H1 (cell line): ENCODE results near the gene INTS7. TPM values are rescaled to one million over a fixed set of nuclear protein-coding genes. Genes with fewer than 3 reads are reported as not detected.

Experiments used
- CTCF ChIA-PET: fragments of 300-600 bp; sonication (Branson Sonifier 250); formaldehyde crosslinking; loops from one replicate; lab custom pipeline; 2021; ENCODE audit not compliant: partially characterized antibody; lab: Charles Lee
- POLR2A ChIA-PET: fragments of 300-600 bp; sonication (Branson Sonifier 250); formaldehyde crosslinking; loops from one replicate; lab custom pipeline; 2021; ENCODE audit warnings: inconsistent platforms; ENCODE audit not compliant: partially characterized antibody; lab: Charles Lee
- DNase-seq, 2 experiments: peaks; one replicate each; pipeline versions ENCODE4 v3.0.0 to v3.0.0-alpha.2; 2010 to 2022; ENCODE audit warnings: low spot score in 2 of 2, low read depth in 1 of 2, mixed read lengths in 1 of 2
- FAIRE-seq: peaks from 2 replicates; lab custom pipeline; 2011; peaks lifted over from hg19 to GRCh38; lab: Jason Lieb, UNC
- H2AFZ ChIP-seq: 2 replicates; pipeline ENCODE4 v1.8.1; 2012; ENCODE audit warnings: low read length, inconsistent platforms
- H2AK5ac ChIP-seq: 2 replicates; pipeline ENCODE4 v1.6.1; 2013; ENCODE audit warnings: low read depth, low read length
- H2BK120ac ChIP-seq: replicated peaks from 2 replicates; pipeline ENCODE3; 2013; ENCODE audit warnings: low read depth, low read length, inconsistent platforms
- H2BK12ac ChIP-seq: 2 replicates; pipeline ENCODE4 v1.6.1; 2013; ENCODE audit warnings: low read depth, low read length
- H2BK15ac ChIP-seq: 2 replicates; pipeline ENCODE4 v1.6.1; 2013; ENCODE audit warnings: low read length
- H2BK20ac ChIP-seq: 2 replicates; pipeline ENCODE4 v1.6.1; 2013; ENCODE audit warnings: low read length
- H2BK5ac ChIP-seq: 2 replicates; pipeline ENCODE4 v1.6.1; 2013; ENCODE audit warnings: low read depth, low read length
- H3K14ac ChIP-seq: 2 replicates; pipeline ENCODE4 v1.6.1; 2013; ENCODE audit warnings: inconsistent platforms; ENCODE audit not compliant: insufficient read length
- H3K18ac ChIP-seq: 2 replicates; pipeline ENCODE4 v1.6.1; 2013; ENCODE audit warnings: low read length; ENCODE audit errors: extremely low read depth
- H3K23ac ChIP-seq: 2 replicates; pipeline ENCODE4 v1.6.1; 2013; ENCODE audit warnings: inconsistent platforms; ENCODE audit not compliant: insufficient read length
- H3K23me2 ChIP-seq: 2 replicates; pipeline ENCODE4 v1.6.1; 2013; ENCODE audit warnings: low read depth, low read length
- H3K27ac ChIP-seq: 2 replicates; pipeline ENCODE4 v1.6.1; 2011; ENCODE audit warnings: low read depth, low read length, inconsistent platforms
- H3K27me3 ChIP-seq, 4 experiments: replicated peaks in 1 of 4; 1 replicate in 1 of 4; 2 replicates in 3 of 4; pipeline versions ENCODE4 v1.6.1 to v1.8.1; 2011 to 2013; ENCODE audit warnings: low read length in 3 of 4, mild to moderate bottlenecking in 3 of 4, inconsistent platforms in 2 of 4, mixed read lengths in 2 of 4, moderate library complexity in 1 of 4; ENCODE audit not compliant: control insufficient read depth in 3 of 4, insufficient read depth in 3 of 4; ENCODE audit errors: extremely low read depth in 1 of 4
- H3K36me3 ChIP-seq, 4 experiments: 2 replicates each; pipeline versions ENCODE4 v1.6.1 to v1.8.1; 2011 to 2013; ENCODE audit warnings: mild to moderate bottlenecking in 4 of 4, low read length in 3 of 4, moderate library complexity in 2 of 4, control low read depth in 1 of 4, inconsistent platforms in 1 of 4; ENCODE audit not compliant: insufficient read depth in 4 of 4, control insufficient read depth in 2 of 4
- H3K4ac ChIP-seq: replicated peaks from 2 replicates; pipeline ENCODE3; 2013; ENCODE audit warnings: low read length, low read depth, mixed read lengths, inconsistent platforms; ENCODE audit not compliant: insufficient read length
- H3K4me1 ChIP-seq, 4 experiments: replicated peaks in 1 of 4; 1 replicate in 1 of 4; 2 replicates in 3 of 4; pipeline versions ENCODE4 v1.6.1 to v1.8.1; 2011 to 2013; ENCODE audit warnings: low read length in 3 of 4, inconsistent platforms in 2 of 4, mixed read lengths in 1 of 4; ENCODE audit not compliant: insufficient read depth in 4 of 4, control insufficient read depth in 3 of 4
- H3K4me2 ChIP-seq, 2 experiments: 2 replicates each; pipeline versions ENCODE4 v1.6.1 to v1.8.1; 2011 to 2013; ENCODE audit warnings: low read depth in 2 of 2, low read length in 2 of 2, control low read depth in 1 of 2, inconsistent platforms in 1 of 2, mild to moderate bottlenecking in 1 of 2; ENCODE audit not compliant: insufficient read depth in 1 of 2
- H3K4me3 ChIP-seq, 4 experiments: fragments of 200-600, 300-600 bp in 1 of 4; sonication (generic), shearing (Covaris generic), sonication (Bioruptor Twin) in 1 of 4; 2 replicates each; pipeline versions ENCODE4 v1.5.1 to v1.8.1; 2011 to 2016; ENCODE audit warnings: low read length in 4 of 4, low read depth in 3 of 4, control low read depth in 2 of 4, inconsistent platforms in 2 of 4, mild to moderate bottlenecking in 2 of 4, mixed read lengths in 1 of 4, moderate library complexity in 1 of 4; ENCODE audit not compliant: insufficient read depth in 2 of 4; ENCODE audit errors: extremely low read depth in 1 of 4
- H3K56ac ChIP-seq: replicated peaks from 2 replicates; pipeline ENCODE3; 2013; ENCODE audit warnings: low read depth, mild to moderate bottlenecking, mixed read lengths, low read length, inconsistent platforms; ENCODE audit not compliant: insufficient read length
- H3K79me1 ChIP-seq: 2 replicates; pipeline ENCODE4 v1.6.1; 2013; ENCODE audit warnings: low read depth, low read length, control low read depth
- H3K79me2 ChIP-seq, 2 experiments: 2 replicates each; pipeline versions ENCODE4 v1.6.1 to v1.8.1; 2012 to 2013; ENCODE audit warnings: low read length in 2 of 2, mild to moderate bottlenecking in 2 of 2, inconsistent platforms in 1 of 2; ENCODE audit not compliant: insufficient read depth in 2 of 2, control insufficient read depth in 1 of 2
- H3K9ac ChIP-seq, 4 experiments: replicated peaks in 1 of 4; 1 replicate in 1 of 4; 2 replicates in 3 of 4; pipeline versions ENCODE4 v1.6.1 to v1.8.1; 2011 to 2013; ENCODE audit warnings: low read depth in 3 of 4, low read length in 3 of 4, control low read depth in 2 of 4, mild to moderate bottlenecking in 2 of 4, moderate library complexity in 2 of 4, inconsistent platforms in 1 of 4; ENCODE audit errors: extremely low read depth in 1 of 4
- H3K9me3 ChIP-seq, 2 experiments: 2 replicates each; pipeline versions ENCODE4 v1.6.1 to v1.8.1; 2012 to 2013; ENCODE audit warnings: mild to moderate bottlenecking in 2 of 2, moderate library complexity in 2 of 2, control low read depth in 1 of 2, inconsistent platforms in 1 of 2, low read depth in 1 of 2, low read length in 1 of 2, mixed read lengths in 1 of 2; ENCODE audit not compliant: insufficient read depth in 2 of 2
- H4K20me1 ChIP-seq, 2 experiments: replicated peaks in 1 of 2; 2 replicates each; pipeline versions ENCODE3 to v1.8.1; 2011 to 2013; ENCODE audit warnings: inconsistent platforms in 2 of 2, low read length in 2 of 2, mild to moderate bottlenecking in 1 of 2; ENCODE audit not compliant: insufficient read depth in 2 of 2, control insufficient read depth in 1 of 2
- H4K5ac ChIP-seq: 2 replicates; pipeline ENCODE4 v1.6.1; 2013; ENCODE audit warnings: low read length, low read depth, mixed read lengths, inconsistent platforms; ENCODE audit not compliant: insufficient read length
- H4K8ac ChIP-seq: 2 replicates; pipeline ENCODE4 v1.8.0; 2013; ENCODE audit warnings: mild to moderate bottlenecking, moderate library complexity, low read length, inconsistent platforms; ENCODE audit not compliant: insufficient read depth; ENCODE audit errors: extremely low read depth
- H4K91ac ChIP-seq: replicated peaks from 2 replicates; pipeline ENCODE3; 2013; ENCODE audit warnings: low read length, mixed read lengths, inconsistent platforms; ENCODE audit not compliant: insufficient read length
- BACH1 ChIP-seq: IDR thresholded peaks from 2 replicates; pipeline ENCODE4 v1.6.1; 2012; ENCODE audit warnings: low read length, improper control_type of control experiment
- BCL11A ChIP-seq, 2 experiments: IDR thresholded peaks; one replicate each; pipeline ENCODE4 v1.6.1; 2011; ENCODE audit warnings: low read depth in 2 of 2, low read length in 2 of 2, mild to moderate bottlenecking in 2 of 2
- BRCA1 ChIP-seq: IDR thresholded peaks from 2 replicates; pipeline ENCODE4 v1.6.1; 2012; ENCODE audit warnings: low read depth, low read length, improper control_type of control experiment
- CHD2 ChIP-seq: IDR thresholded peaks from 2 replicates; pipeline ENCODE4 v1.6.1; 2012; ENCODE audit warnings: low read length, improper control_type of control experiment
- MAX ChIP-seq: IDR thresholded peaks from 2 replicates; pipeline ENCODE4 v1.6.1; 2012; ENCODE audit warnings: inconsistent platforms
- NANOG ChIP-seq: IDR thresholded peaks from 2 replicates; pipeline ENCODE4 v1.6.1; 2011; ENCODE audit warnings: low read length, low read depth, mild to moderate bottlenecking, inconsistent platforms; ENCODE audit not compliant: insufficient read depth, poor library complexity, severe bottlenecking
- NRF1 ChIP-seq: IDR thresholded peaks from 2 replicates; pipeline ENCODE4 v1.6.1; 2011; ENCODE audit warnings: mild to moderate bottlenecking, low read depth, low read length, improper control_type of control experiment
- POU5F1 ChIP-seq: IDR thresholded peaks from 2 replicates; pipeline ENCODE4 v1.6.1; 2011; ENCODE audit warnings: low read depth, mild to moderate bottlenecking, low read length, moderate library complexity
- RBBP5 ChIP-seq: IDR thresholded peaks from 2 replicates; pipeline ENCODE4 v1.7.1; 2012; ENCODE audit warnings: low read depth, mild to moderate bottlenecking, inconsistent platforms, low read length, moderate library complexity, borderline replicate concordance
- SIN3A ChIP-seq, 2 experiments: IDR thresholded peaks in 1 of 2; conservative IDR thresholded peaks in 1 of 2; 2 replicates each; pipeline ENCODE4 v1.6.1; 2011 to 2012; ENCODE audit warnings: low read length in 2 of 2, improper control_type of control experiment in 1 of 2, low read depth in 1 of 2, mild to moderate bottlenecking in 1 of 2
- SP4 ChIP-seq: IDR thresholded peaks from 2 replicates; pipeline ENCODE4 v1.6.1; 2012; ENCODE audit warnings: low read length, inconsistent platforms
- SUZ12 ChIP-seq: fragments of 200-600 bp; sonication (generic); IDR thresholded peaks from 2 replicates; pipeline ENCODE4 v1.6.1; 2012; ENCODE audit warnings: mild to moderate bottlenecking, inconsistent platforms, low read length, moderate library complexity, mixed read lengths
- TBP ChIP-seq: IDR thresholded peaks from 2 replicates; pipeline ENCODE4 v1.6.1; 2011; ENCODE audit warnings: low read depth, low read length, improper control_type of control experiment
- TEAD4 ChIP-seq: IDR thresholded peaks from 2 replicates; pipeline ENCODE4 v1.6.1; 2012; ENCODE audit warnings: low read depth, low read length, inconsistent platforms, mixed read lengths
- ZNF274 ChIP-seq: IDR thresholded peaks from 2 replicates; pipeline ENCODE4 v1.7.0; 2012; ENCODE audit warnings: low read length, borderline replicate concordance; ENCODE audit errors: extremely low read depth
- WGBS, 2 experiments: shearing (Covaris generic) in 1 of 2; methylation state at CpG; one replicate each; pipeline versions ENCODE4 v1.1.6 to v1.1.7; 2013 to 2015; ENCODE audit warnings: low lambda C conversion rate in 2 of 2, mixed read lengths in 2 of 2, inconsistent platforms in 1 of 2, low coverage in 1 of 2, missing lambda C conversion rate in 1 of 2; ENCODE audit not compliant: insufficient replicate concordance in 2 of 2, insufficient coverage in 1 of 2, insufficient read length in 1 of 2; ENCODE audit errors: extremely low coverage in 1 of 2, missing lambda C conversion rate in 1 of 2; 5-methylcytosine and 5-hydroxymethylcytosine counted together
- polyA plus RNA-seq, 7 experiments: library from polyadenylated mRNA; depleted of rRNA in 3 of 7; stranded (reverse) in 5 of 7; unstranded in 2 of 7; fragments of >200 nt in 5 of 7; fragments of 200-250 nt in 2 of 7; gene quantifications; 1 replicate in 5 of 7; 2 replicates in 1 of 7; 4 replicates in 1 of 7; pipeline versions ENCODE4 v1.2.1 to v1.2.3, GENCODE V29; 2011 to 2013; ENCODE audit warnings: missing spikeins in 2 of 7, mixed read lengths in 2 of 7
- total RNA-seq: library from RNA; stranded (reverse); fragmentation: NEBNext Ultra II Directional; extraction: Animal tissue kit (Norgen Biotek cat#: 25700); gene quantifications from 2 replicates; pipeline ENCODE4 v1.2.1, GENCODE V29; 2021

The INTS7 gene
- total and polyA plus RNA-seq, 2 of the 8 experiments (the other 6 are each of a cell fraction or from before 2014, with no cell fraction given), result 15.2 to 22.4 TPM

DNA sequence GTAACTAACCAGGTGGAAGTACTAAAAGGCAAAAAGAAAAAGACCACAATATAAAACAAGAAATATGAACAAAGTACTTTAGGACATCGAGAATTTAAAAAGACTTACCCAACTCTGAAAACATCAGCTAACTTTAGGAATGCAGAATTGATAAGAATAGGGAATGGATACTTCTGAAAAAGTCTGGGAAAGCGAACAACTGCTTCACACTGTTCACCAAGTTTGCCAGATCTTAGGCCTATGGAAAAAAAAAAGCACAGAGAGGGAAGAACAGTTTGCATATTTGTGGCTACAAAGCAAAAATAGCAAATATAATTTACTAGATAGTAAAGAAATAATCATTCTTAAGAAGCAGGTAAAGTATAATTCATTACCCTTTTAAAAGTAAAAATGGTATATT is 14.4 kb downstream of the INTS7 start:
- Histone ChIP-seq H2BK15ac (no peak overlapping the region), H2BK12ac (no peak overlapping the region), H3K9ac (no peak overlapping the region), H4K20me1 (no peaks in the 10 kb centered on the region), H3K36me3 (peaks cover 0 to 18% (median 7%) of the 10 kb centered on the region in 4 experiments; a peak in 6 of 8 replicates), H3K4me2 (no peak overlapping the region), H3K79me2 (peaks cover 0 to 37% of the 10 kb centered on the region in 2 experiments; a peak in 2 of 4 replicates), H3K23ac (no peak overlapping the region), H2BK20ac (no peak overlapping the region), H2BK120ac (no peak overlapping the region), H4K91ac (no peak overlapping the region), H3K79me1 (no peaks in the 10 kb centered on the region), H3K56ac (no peak overlapping the region), H2AK5ac (no peak overlapping the region), H3K27ac (no peak overlapping the region), H3K14ac (no peak overlapping the region), H4K8ac (no peak overlapping the region), H3K4ac (no peak overlapping the region), H3K23me2 (no peaks in the 10 kb centered on the region), H3K18ac (no peak overlapping the region), H2AFZ (no peak overlapping the region), H3K9me3 (peaks cover 5 to 8% of the 10 kb centered on the region in 2 experiments; a peak in 3 of 4 replicates), H3K4me3 (no peak overlapping the region), H3K4me1 (no peaks in the 10 kb centered on the region), H2BK5ac (no peak overlapping the region), H4K5ac (no peak overlapping the region), H3K27me3 (no peaks in the 10 kb centered on the region)
- no peak for FAIRE-seq
- DNase-seq, result no peak
- ChIA-PET POLR2A (interaction anchor here (1.8 kb wide), 1 partner anchor 14 kb away, joined by 6 read pairs; the partner anchor contains the start of genes DTL and INTS7), CTCF (interaction anchor here (2.2 kb wide), 1 partner anchor 14 kb away, joined by 9 read pairs; the partner anchor contains the start of genes DTL and INTS7)
- 88% methylated on average over 2 of the region's 2 CpGs; no CpG with 5 or more reads in 1 of the 2 experiments for WGBS, 2 experiments
- TF ChIP-seq ZNF274 (no peak), TEAD4 (no peak), BCL11A (IDR thresholded peaks at IDR 0.05; ENCODE audit: low read depth in 2 of 2, low read length in 2 of 2) (no peak), NRF1 (no peak), BRCA1 (no peak), POU5F1 (no peak), SIN3A (conservative IDR thresholded peaks at IDR 0.05 in 1 of 2, IDR thresholded peaks at IDR 0.05 in 1 of 2; ENCODE audit: low read depth in 1 of 2, low read length in 2 of 2) (no peak), BACH1 (no peak), CHD2 (no peak), RBBP5 (no peak), SP4 (no peak), TBP (no peak), NANOG (no peak), MAX (no peak), SUZ12 (no peak)
